ENCODE measurements around the gene TEKT1.

Gene TEKT1

GRCh38 chr17:6757747-6758146, 73.8 kb downstream of the TEKT1 start:
- no peak for DNase-seq (ENCODE audit: low spot score)

DNA sequence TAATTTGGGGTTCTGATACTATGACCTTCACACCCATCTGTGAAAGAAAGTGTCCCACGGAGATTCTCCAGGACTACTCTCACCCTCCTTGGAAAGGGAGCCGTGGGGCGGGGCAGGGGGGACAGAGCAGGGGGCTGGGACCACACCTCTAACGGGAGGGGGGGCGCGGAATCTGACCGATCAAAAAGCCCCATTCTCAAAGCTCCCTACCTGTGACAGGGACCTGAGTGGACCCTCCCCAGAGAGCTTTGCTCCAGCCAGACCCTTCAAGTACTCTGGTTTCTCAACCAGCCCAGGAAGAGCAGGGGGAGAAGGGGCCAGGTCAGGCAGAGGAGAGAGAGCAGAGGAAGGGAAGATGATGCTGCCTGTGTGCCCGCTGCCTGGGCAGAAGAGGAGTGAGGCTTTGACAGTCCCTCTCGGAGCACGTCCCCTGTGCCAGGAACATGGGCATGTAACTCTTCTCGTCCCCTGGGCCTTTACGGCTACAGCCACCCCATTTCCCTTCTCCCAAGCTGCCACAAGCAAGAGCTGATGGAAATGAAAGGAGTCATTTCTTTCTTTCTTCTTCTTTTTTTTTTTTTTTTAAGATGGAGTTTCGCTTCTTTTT, 75.0 kb downstream of the TEKT1 start:
- no peak for DNase-seq (ENCODE audit: low spot score)

DNA sequence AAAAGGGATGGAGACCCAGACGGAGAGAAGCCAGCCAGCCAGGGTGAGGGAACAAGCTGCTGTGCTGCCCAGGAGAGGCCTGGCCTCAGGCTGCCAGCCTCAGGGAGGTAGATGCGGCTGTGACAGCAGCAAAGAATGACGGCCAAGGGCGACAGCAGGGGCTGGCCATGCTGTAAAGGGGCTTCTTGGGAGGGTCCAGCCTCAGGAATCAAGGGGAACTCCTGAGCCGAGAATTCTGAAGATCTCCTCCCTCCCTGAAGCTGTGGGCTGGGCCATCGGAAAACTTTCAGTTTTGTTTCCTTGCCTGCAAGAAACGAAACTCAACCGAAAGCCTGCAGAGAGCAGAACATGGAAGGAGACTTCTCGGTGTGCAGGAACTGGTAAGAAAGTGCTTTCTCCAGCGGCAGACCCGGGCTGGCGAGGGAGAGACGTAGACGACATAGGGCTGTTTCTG, 75.8 kb downstream of the TEKT1 start, which contains the start of gene XAF1:
XAF1 (plus strand) TSS at position 316 of the 454 bp plus-strand sequence; CDS start at position 349, 33 bp downstream.
- DNase-seq (ENCODE audit: low spot score) = peak; percentile 61

- DNase-seq (ENCODE audit: low spot score) = no peak
Measured at GRCh38 chr17:6755281-6755680, 76.2 kb downstream of the TEKT1 start.

DNA sequence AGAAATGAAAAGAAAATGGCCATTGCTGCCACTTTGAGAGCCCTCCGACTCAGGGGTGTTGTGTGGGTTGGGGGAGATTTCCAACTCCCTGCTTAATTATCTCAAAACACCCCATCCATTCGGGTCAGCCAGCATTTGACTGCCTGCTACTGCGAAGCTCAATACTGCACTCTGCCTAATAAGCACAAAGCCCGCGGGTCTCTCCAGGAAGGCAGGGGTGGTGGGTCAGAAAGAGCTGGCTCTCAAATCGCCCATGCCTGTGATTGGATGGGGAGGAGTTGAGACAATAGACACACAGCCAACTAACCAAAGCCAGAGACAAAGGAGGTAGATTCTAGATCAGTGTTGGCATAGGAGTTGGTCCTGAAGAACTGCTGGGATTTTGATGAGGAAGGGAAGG, 78.0 kb downstream of the TEKT1 start:
- no peak for DNase-seq (ENCODE audit: low spot score)

- DNase-seq (ENCODE audit: low spot score) = peak; percentile 25
Measured at GRCh38 chr17:6753006-6753445, 78.5 kb downstream of the TEKT1 start.

DNA sequence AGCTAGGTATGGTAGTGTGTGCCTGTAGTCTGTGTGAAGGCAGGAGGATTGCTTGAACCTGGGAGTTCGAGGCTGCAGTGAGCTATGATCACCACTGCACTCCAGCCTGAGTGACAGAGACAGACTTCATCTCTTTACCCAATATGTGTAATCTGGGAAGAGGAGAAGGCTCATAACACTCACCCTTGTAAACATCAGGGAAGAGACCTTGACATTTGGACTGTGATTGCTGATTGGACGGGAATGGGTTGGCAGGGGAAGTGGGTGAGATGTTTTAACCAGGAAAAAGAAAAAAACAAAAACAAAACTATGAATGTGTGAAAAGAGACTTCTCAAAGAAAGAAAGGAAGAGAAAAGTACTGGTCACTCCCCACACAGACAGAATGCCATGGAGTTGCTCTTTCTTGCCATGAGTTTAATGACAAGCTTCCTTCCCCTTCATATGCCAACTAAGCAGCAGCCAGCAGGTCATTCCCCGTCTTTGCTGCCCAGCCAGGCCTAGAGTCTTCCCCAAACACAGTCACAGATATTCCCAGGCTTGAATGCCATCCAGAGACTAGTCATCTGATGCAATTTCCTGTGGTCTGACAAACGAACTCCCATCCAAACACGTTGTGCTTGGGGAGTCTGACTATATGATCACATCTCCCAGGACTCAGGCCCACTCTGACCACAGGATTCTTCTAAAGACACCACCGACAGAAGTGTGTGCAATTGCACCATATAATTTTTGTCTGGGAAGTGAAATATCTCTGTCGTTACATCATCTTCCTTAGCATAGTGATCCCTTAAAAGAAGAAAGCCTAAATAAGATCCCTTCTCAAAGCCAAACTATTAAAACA, 79.2 kb downstream of the TEKT1 start:
- DNase-seq (ENCODE audit: low spot score) = no peak

DNA sequence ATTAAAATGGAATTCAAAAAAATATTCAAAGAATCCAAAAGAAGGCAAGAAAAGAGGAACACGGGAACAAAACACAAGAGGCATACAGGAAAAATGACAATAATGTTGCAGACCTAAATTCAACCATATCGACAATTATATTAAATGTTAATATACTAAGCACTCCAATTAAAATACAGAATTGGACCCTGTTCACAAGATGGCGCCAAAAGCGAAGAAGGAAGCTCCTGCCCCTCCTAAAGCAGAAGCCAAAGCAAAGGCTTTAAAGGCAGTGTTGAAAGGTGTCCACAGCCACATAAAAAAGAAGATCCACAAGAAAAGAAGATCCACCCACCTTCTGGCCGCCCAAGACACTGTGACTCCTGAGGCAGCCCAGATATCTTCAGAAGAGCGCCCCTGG, 82.0 kb downstream of the TEKT1 start:
- no peak for DNase-seq (ENCODE audit: low spot score)

GRCh38 chr17:6748617-6749016, 82.9 kb downstream of the TEKT1 start:
- DNase-seq (ENCODE audit: low spot score) = no peak

All from CD4-positive, alpha-beta T cell treated with Interleukin-6 at 100 ng/mL for 8 hours (primary cell).